Neural progenitor cell (in vitro differentiated cells): Measurements from ENCODE around the gene MYO16. TPM values are rescaled to one million over a fixed set of nuclear protein-coding genes. Genes with fewer than 3 reads are reported as not detected.
"Not testable (repeated sequence)": the region's sequence is repeated elsewhere in the genome, so short reads cannot be mapped to it uniquely, and the experiment has no call there.

Source experiments
- DNase-seq: peaks from one replicate; pipeline ENCODE4 v3.0.0-alpha.2; 2016; ENCODE audit warnings: low spot score
- H2AFZ ChIP-seq: fragments of 200-600 bp; sonication (generic); replicated peaks from 2 replicates; pipeline ENCODE4 v1.6.1; 2016; ENCODE audit warnings: antibody characterized with exemption
- H3F3A ChIP-seq: fragments of 200-600 bp; sonication (generic); 2 replicates; pipeline ENCODE4 v1.6.1; 2016; ENCODE audit warnings: antibody characterized with exemption, low read depth
- H3K27ac ChIP-seq: fragments of 200-600 bp; sonication (generic); 2 replicates; pipeline ENCODE4 v1.5.1; 2016; ENCODE audit warnings: mild to moderate bottlenecking
- H3K27me3 ChIP-seq: fragments of 200-600 bp; sonication (generic); 2 replicates; pipeline ENCODE4 v1.6.1; 2016; ENCODE audit warnings: mild to moderate bottlenecking, moderate library complexity
- H3K36me3 ChIP-seq: fragments of 200-600 bp; sonication (generic); 2 replicates; pipeline ENCODE4 v1.5.1; 2016
- H3K4me1 ChIP-seq: fragments of 200-600 bp; sonication (generic); 2 replicates; pipeline ENCODE4 v1.6.1; 2016; ENCODE audit warnings: mixed run types
- H3K4me2 ChIP-seq: fragments of 200-600 bp; sonication (generic); 2 replicates; pipeline ENCODE4 v1.6.1; 2016
- H3K4me3 ChIP-seq: fragments of 200-600 bp; sonication (generic); 2 replicates; pipeline ENCODE4 v1.5.1; 2016
- H3K79me2 ChIP-seq: fragments of 200-600 bp; sonication (generic); 2 replicates; pipeline ENCODE4 v1.6.1; 2016; ENCODE audit warnings: low read depth
- H3K9ac ChIP-seq: fragments of 200-600 bp; sonication (generic); 2 replicates; pipeline ENCODE4 v1.6.1; 2016
- H3K9me3 ChIP-seq: fragments of 200-600 bp; sonication (generic); 2 replicates; pipeline ENCODE4 v1.5.1; 2016; ENCODE audit warnings: low read depth
- H4K20me1 ChIP-seq: fragments of 200-600 bp; sonication (generic); 2 replicates; pipeline ENCODE4 v1.6.1; 2016; ENCODE audit warnings: low read depth
- H3K27ac Mint-ChIP-seq: 3 replicates; pipeline ENCODE4 v1.8.0; 2021; ENCODE audit warnings: mixed read lengths
- H3K27me3 Mint-ChIP-seq: 2 replicates; pipeline ENCODE4 v1.8.0; 2022; ENCODE audit warnings: low read depth, mild to moderate bottlenecking, inconsistent platforms, moderate library complexity, mixed read lengths; ENCODE audit not compliant: insufficient read depth
- H3K36me3 Mint-ChIP-seq: 3 replicates; pipeline ENCODE4 v1.8.0; 2021; ENCODE audit warnings: mixed read lengths
- H3K4me1 Mint-ChIP-seq: 3 replicates; pipeline ENCODE4 v1.8.0; 2021; ENCODE audit warnings: mixed read lengths
- H3K4me3 Mint-ChIP-seq: 3 replicates; pipeline ENCODE4 v1.8.0; 2021; ENCODE audit warnings: mild to moderate bottlenecking, moderate library complexity, mixed read lengths
- H3K9me3 Mint-ChIP-seq: 3 replicates; pipeline ENCODE4 v1.8.0; 2020; ENCODE audit warnings: mixed read lengths
- CTCF ChIP-seq: fragments of 200-600 bp; sonication (generic); IDR thresholded peaks from 2 replicates; pipeline ENCODE4 v1.5.1; 2017; ENCODE audit warnings: antibody characterized with exemption, mild to moderate bottlenecking
- EZH2 ChIP-seq: fragments of 200-600 bp; sonication (generic); IDR thresholded peaks from 2 replicates; pipeline ENCODE4 v1.6.1; 2017; ENCODE audit warnings: antibody characterized with exemption, mild to moderate bottlenecking, moderate library complexity
- EZH2phosphoT487 ChIP-seq: fragments of 200-600 bp; sonication (generic); IDR thresholded peaks from 2 replicates; pipeline ENCODE4 v1.6.1; 2017; ENCODE audit warnings: antibody characterized with exemption
- total RNA-seq: library from RNA; depleted of rRNA; stranded (reverse); fragments of >200 nt; gene quantifications from 2 replicates; pipeline ENCODE4 v1.2.3, GENCODE V29; 2015; ENCODE audit warnings: low replicate concordance

MYO16 gene
- total RNA-seq, 1 donor from 2014 or later: 0.41 TPM

- H3F3A ChIP-seq: no peaks in the 10 kb centered on the region
- no peak overlapping the region for H3K27ac ChIP-seq
- no peak for DNase-seq
- H3K27me3 ChIP-seq: no peaks in the 10 kb centered on the region
- peaks cover 10% of the 10 kb centered on the region for H3K36me3 Mint-ChIP-seq
- H3K4me2 ChIP-seq: no peak overlapping the region
- peaks cover 7% of the 10 kb centered on the region for H3K4me1 Mint-ChIP-seq
- no peaks in the 10 kb centered on the region for H3K4me1 ChIP-seq
- H2AFZ ChIP-seq: no peak overlapping the region
- no peaks in the 10 kb centered on the region for H4K20me1 ChIP-seq
- no peak overlapping the region for H3K4me3 ChIP-seq
- H3K9ac ChIP-seq: no peak overlapping the region
- H3K9me3 ChIP-seq: no peaks in the 10 kb centered on the region
- no peak overlapping the region for H3K27ac Mint-ChIP-seq
- no peaks in the 10 kb centered on the region for H3K27me3 Mint-ChIP-seq
- no peaks in the 10 kb centered on the region for H3K79me2 ChIP-seq
- no peaks in the 10 kb centered on the region for H3K36me3 ChIP-seq
- TF ChIP-seq EZH2: no peak
- TF ChIP-seq EZH2phosphoT487: no peak
- TF ChIP-seq CTCF: no peak
- no peak overlapping the region for H3K4me3 Mint-ChIP-seq
- H3K9me3 Mint-ChIP-seq: peaks cover 23% of the 10 kb centered on the region
These were observed 149.9 kb downstream of the MYO16 start for GRCh38 chr13:108779308-108779707.

GRCh38 chr13:108780706-108781105, 151.3 kb downstream of the MYO16 start:
- no peak overlapping the region for H3K4me2 ChIP-seq
- H3K4me1 Mint-ChIP-seq: peaks cover 9% of the 10 kb centered on the region
- H3K36me3 Mint-ChIP-seq: peaks cover 10% of the 10 kb centered on the region
- no peaks in the 10 kb centered on the region for H3K79me2 ChIP-seq
- no peaks in the 10 kb centered on the region for H3K27me3 Mint-ChIP-seq
- H4K20me1 ChIP-seq: no peaks in the 10 kb centered on the region
- no peaks in the 10 kb centered on the region for H3F3A ChIP-seq
- H3K4me3 ChIP-seq: no peak overlapping the region
- no peak overlapping the region for H3K4me3 Mint-ChIP-seq
- H2AFZ ChIP-seq: no peak overlapping the region
- TF ChIP-seq EZH2phosphoT487 (no peak), CTCF (no peak)
- no peak for DNase-seq
- no peak overlapping the region for H3K9ac ChIP-seq
- no peak overlapping the region for H3K27ac ChIP-seq
- no peaks in the 10 kb centered on the region for H3K4me1 ChIP-seq
- no peaks in the 10 kb centered on the region for H3K27me3 ChIP-seq
- no peaks in the 10 kb centered on the region for H3K9me3 ChIP-seq
- no peak overlapping the region for H3K27ac Mint-ChIP-seq
- peaks cover 23% of the 10 kb centered on the region for H3K9me3 Mint-ChIP-seq
- no peaks in the 10 kb centered on the region for H3K36me3 ChIP-seq

DNA sequence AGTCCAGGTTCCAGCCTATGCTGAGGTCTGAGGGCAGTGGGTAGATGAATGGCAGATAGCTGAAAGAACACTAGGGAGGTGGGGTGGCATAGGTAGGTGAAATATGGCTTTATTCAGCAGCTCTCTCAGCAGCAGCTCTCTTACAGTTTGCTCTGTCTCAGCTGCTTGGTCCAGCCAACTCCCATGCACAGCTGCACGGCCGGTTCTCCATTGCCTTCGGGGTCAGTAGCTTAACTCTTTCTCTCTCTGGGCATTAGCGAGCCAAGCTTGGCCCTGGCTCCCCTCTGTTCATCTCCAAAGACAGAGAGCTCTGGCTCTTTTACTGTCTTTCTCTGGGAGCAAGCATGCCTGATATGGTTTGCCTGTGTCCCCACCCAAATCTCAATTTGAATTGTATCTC, 151.9 kb downstream of the MYO16 start:
- H3K27me3 Mint-ChIP-seq: no peaks in the 10 kb centered on the region
- no peaks in the 10 kb centered on the region for H3F3A ChIP-seq
- H3K4me3 Mint-ChIP-seq: no peak overlapping the region
- H3K4me1 Mint-ChIP-seq: peaks cover 15% of the 10 kb centered on the region
- no peaks in the 10 kb centered on the region for H3K9me3 ChIP-seq
- H3K4me3 ChIP-seq: no peak overlapping the region
- no peak overlapping the region for H3K9ac ChIP-seq
- peaks cover 5% of the 10 kb centered on the region for H3K4me1 ChIP-seq
- H3K27ac Mint-ChIP-seq: no peak overlapping the region
- TF ChIP-seq EZH2phosphoT487 (no peak), EZH2 (no peak), CTCF (no peak)
- H3K36me3 ChIP-seq: no peaks in the 10 kb centered on the region
- H3K27me3 ChIP-seq: no peaks in the 10 kb centered on the region
- no peak overlapping the region for H2AFZ ChIP-seq
- H4K20me1 ChIP-seq: no peaks in the 10 kb centered on the region
- peaks cover 10% of the 10 kb centered on the region for H3K36me3 Mint-ChIP-seq
- DNase-seq: no peak
- no peaks in the 10 kb centered on the region for H3K79me2 ChIP-seq
- no peak overlapping the region for H3K27ac ChIP-seq
- peaks cover 23% of the 10 kb centered on the region for H3K9me3 Mint-ChIP-seq
- H3K4me2 ChIP-seq: no peak overlapping the region

DNA sequence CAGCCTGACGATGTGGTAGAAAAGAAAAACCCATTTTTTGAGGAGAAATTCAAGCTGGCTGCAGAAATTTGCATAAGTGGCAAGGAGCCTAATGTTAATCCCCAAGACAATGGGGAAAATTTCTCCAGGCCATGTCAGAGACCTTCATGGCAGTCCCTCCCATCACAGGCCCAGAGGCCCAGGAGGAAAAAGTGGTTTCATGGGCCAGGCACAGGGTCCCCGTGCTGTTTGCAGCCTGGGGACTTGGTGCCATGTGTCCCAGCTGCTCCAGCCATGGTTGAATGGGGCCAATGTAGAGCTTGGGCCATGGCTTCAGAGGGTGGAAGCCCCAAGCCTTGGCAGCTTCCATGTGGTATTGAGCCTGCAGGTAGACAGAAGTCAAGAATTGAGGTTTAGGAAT, 153.1 kb downstream of the MYO16 start:
- H2AFZ ChIP-seq: not testable (repeated sequence)
- H3K9me3 Mint-ChIP-seq: peaks cover 23% of the 10 kb centered on the region

More for the DNA sequence above, 153.1 kb downstream of the MYO16 start:
- not testable (repeated sequence) for H3K9ac ChIP-seq, H3K4me3 ChIP-seq, H3K36me3 Mint-ChIP-seq, H3K36me3 ChIP-seq, H3F3A ChIP-seq, H3K27me3 ChIP-seq, H3K27me3 Mint-ChIP-seq, H3K4me2 ChIP-seq, H3K27ac Mint-ChIP-seq, H3K27ac ChIP-seq, H3K9me3 ChIP-seq, H4K20me1 ChIP-seq, H3K79me2 ChIP-seq, DNase-seq, H3K4me3 Mint-ChIP-seq
- H3K4me1 ChIP-seq: peaks cover 11% of the 10 kb centered on the region
- peaks cover 22% of the 10 kb centered on the region for H3K4me1 Mint-ChIP-seq
